Astrocyte (in vitro differentiated cells and primary cell): ENCODE data around the gene TEX19.

Source experiments
- CTCF ChIP-seq: IDR thresholded peaks from 2 replicates; pipeline ENCODE4 v1.5.1; 2011; ENCODE audit warnings: low read depth, mild to moderate bottlenecking, inconsistent platforms, low read length, moderate library complexity; ENCODE audit not compliant: insufficient read depth
- EZH2 ChIP-seq: IDR thresholded peaks from 2 replicates; pipeline ENCODE4 v1.6.1; 2012; ENCODE audit warnings: mild to moderate bottlenecking, low read length, inconsistent platforms; ENCODE audit not compliant: insufficient read depth

GRCh38 chr17:82330322-82331239 is 28.5 kb upstream of the TEX19 start:
- TF ChIP-seq CTCF (no peak), EZH2 (no peak)
